ENCODE data around the gene CDR2.

DNA sequence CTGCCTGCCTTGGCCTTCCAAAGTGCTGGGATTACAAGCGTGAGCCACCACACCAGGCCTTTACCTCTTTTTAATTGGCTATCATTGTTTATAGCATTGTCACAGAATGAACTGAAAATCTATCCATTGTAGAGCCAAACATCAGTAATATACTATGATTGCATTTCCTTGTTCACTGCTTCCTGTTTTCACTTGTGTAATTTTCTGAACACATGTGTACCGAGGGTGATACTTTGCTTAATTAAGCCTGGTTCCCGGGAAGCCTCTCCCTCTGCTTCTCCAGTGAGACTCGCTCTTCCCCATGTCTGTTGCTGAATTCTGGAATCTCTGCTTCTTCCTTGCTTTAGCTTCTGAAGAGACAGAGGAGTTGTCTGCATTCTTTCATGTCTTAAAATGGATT, 44.1 kb downstream of the CDR2 start:
- TF ChIP-seq, protein P1, sequence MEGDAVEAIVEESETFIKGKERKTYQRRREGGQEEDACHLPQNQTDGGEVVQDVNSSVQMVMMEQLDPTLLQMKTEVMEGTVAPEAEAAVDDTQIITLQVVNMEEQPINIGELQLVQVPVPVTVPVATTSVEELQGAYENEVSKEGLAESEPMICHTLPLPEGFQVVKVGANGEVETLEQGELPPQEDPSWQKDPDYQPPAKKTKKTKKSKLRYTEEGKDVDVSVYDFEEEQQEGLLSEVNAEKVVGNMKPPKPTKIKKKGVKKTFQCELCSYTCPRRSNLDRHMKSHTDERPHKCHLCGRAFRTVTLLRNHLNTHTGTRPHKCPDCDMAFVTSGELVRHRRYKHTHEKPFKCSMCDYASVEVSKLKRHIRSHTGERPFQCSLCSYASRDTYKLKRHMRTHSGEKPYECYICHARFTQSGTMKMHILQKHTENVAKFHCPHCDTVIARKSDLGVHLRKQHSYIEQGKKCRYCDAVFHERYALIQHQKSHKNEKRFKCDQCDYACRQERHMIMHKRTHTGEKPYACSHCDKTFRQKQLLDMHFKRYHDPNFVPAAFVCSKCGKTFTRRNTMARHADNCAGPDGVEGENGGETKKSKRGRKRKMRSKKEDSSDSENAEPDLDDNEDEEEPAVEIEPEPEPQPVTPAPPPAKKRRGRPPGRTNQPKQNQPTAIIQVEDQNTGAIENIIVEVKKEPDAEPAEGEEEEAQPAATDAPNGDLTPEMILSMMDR (IDR thresholded peaks at IDR 0.05) = no peak
- no peak for TF ChIP-seq POLR2A (IDR thresholded peaks at IDR 0.05)

Data from Peyer's patch (tissue), 4 donors.